ENCODE results near the gene NELFA.

The NELFA gene

GRCh38 chr4:2008921-2009650 lies at the start of gene NELFA:
Gene NELFA (minus strand): TSS chr4:2008974. CDS start chr4:2008959, 15 bp downstream.
- DNase-seq = peak; percentile 94

- no peak for DNase-seq
Measured at GRCh38 chr4:2057382-2058065, 48.8 kb upstream of the NELFA start.

GRCh38 chr4:2054217-2054616 lies 45.4 kb upstream of the NELFA start:
- DNase-seq = no peak

- no peak for DNase-seq
Measured at GRCh38 chr4:2051086-2051485, 42.3 kb upstream of the NELFA start.

GRCh38 chr4:2049811-2050210 lies 41.0 kb upstream of the NELFA start:
- DNase-seq = no peak

- no peak for DNase-seq
Measured at GRCh38 chr4:2049381-2049780, 40.6 kb upstream of the NELFA start.

GRCh38 chr4:2048831-2049230 lies 40.1 kb upstream of the NELFA start:
- no peak for DNase-seq

- no peak for DNase-seq
Measured at GRCh38 chr4:2047781-2048581, 39.2 kb upstream of the NELFA start.

- DNase-seq = no peak
Measured at GRCh38 chr4:2047031-2047660, 38.4 kb upstream of the NELFA start.

GRCh38 chr4:2046031-2046961 lies 37.5 kb upstream of the NELFA start:
- no peak for DNase-seq

- DNase-seq = no peak
Measured at GRCh38 chr4:2045518-2045951, 36.8 kb upstream of the NELFA start.

GRCh38 chr4:2044542-2045517 lies 36.1 kb upstream of the NELFA start:
- DNase-seq = no peak

- DNase-seq = no peak
Measured at GRCh38 chr4:2044119-2044485, 35.3 kb upstream of the NELFA start.

GRCh38 chr4:2043396-2044118 lies 34.8 kb upstream of the NELFA start:
- no peak for DNase-seq

GRCh38 chr4:2042947-2043395 lies 34.2 kb upstream of the NELFA start:
- DNase-seq = no peak

- DNase-seq = peak; percentile 30
Measured at GRCh38 chr4:2042204-2042946, 33.6 kb upstream of the NELFA start.

GRCh38 chr4:2041239-2042130 lies 32.7 kb upstream of the NELFA start:
- peak; percentile 89 for DNase-seq

All from CD4-positive, alpha-beta T cell treated with Interleukin-15 for 1 hour (primary cell).